HG03558 (cell line): ENCODE measurements around the gene SLC6A1.

Experiments used
- ATAC-seq: cut with Tn5 transposase; IDR thresholded peaks from one replicate; pipeline ENCODE4 v1.9.1; 2021; ENCODE audit warnings: moderate number of reproducible peaks; ENCODE audit not compliant: unreplicated experiment; ENCODE audit errors: extremely low read depth

Gene SLC6A1

GRCh38 chr3:10992017-10992942, at the start of gene SLC6A1:
TSS of gene SLC6A1 (plus strand) at chr3:10992748. CDS start at chr3:11017212, 24,464 bp downstream.
- no peak for ATAC-seq

GRCh38 chr3:10944866-10945265, 47.7 kb upstream of the SLC6A1 start:
- ATAC-seq: no peak

DNA sequence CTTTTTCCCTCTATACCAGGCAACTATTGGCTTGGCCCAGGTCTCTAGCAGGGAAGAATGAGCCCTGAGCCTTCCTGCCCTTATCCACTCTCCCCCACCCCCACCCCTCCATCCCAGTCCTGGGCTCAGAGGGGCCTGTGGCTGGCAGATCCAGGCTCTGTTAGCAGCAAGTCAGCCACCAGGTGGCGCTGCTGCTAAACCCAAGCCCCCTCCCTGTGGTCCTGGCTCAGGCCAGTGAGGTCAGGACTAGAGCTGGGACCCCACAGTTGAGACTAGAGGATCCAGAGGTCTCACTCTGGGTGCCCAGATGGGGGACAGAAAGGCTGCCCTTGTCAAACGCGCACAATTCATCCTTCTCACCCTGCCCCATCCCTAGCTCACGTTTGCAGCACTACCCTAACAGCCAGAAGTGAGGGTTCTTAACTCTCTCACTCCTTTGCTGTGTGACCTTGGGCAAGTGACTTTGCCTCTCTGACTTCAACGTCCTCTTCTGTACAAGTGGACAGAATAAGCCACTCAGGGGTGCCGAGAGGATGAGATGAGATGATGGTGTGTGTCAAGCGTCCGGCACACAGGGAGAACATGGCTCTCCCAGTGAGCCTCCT, 46.8 kb upstream of the SLC6A1 start:
- ATAC-seq: no peak

DNA sequence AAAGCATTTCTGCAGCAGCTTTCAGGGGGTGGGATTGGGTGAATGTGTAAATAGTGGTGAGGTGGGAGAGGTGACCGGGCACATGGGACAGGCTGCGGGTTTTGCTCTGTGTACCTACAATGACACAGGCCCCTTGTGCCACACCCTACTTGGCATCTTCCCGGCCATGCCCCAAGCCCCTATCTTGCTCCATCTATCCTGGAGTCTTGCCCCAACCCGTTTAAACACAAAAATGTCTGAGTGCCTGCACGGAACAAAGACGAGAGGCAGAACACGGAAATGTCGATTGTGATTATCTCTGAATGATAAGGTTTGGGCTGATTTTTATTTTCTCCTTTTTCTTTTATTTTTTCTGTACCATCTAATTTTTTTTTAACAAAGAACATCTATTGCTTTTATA, 46.0 kb upstream of the SLC6A1 start:
- no peak for ATAC-seq

GRCh38 chr3:10948326-10948725, 44.2 kb upstream of the SLC6A1 start:
- ATAC-seq: no peak

GRCh38 chr3:10949197-10949596, 43.4 kb upstream of the SLC6A1 start:
- ATAC-seq: no peak

- no peak for ATAC-seq
Observed at GRCh38 chr3:10950476-10951294, 41.9 kb upstream of the SLC6A1 start.

DNA sequence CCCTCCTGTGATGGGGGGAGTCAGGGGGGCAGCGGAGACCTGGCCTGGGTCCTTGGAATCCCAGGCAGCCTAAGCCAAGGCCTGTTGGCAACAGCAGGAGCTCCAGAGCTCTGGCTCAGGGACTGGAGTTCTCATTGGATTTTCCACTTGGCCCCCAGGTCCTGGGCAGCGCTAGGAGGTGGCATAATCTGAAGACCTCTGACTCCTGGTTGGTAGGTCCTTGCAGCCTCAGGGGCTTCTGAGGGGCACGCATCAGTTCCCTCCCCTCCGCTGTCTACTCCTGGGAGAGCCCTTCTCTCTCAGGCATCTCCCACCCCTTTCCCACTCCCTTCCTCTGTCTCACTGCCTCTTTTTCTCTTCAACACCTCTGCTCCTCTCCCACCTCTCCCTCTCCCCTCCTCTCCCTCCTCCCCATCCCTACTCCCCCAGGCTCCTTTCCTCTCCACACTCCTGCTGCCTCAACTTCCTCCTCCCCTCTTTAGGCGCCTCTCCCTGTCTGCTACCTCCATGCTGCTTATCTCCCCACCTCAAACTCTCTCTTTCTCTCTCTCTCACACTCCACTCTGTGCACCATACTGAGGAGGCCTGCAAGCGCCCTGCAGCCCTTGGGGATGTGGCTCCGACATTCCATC, 41.1 kb upstream of the SLC6A1 start:
- no peak for ATAC-seq

- ATAC-seq: no peak
Observed at GRCh38 chr3:10952525-10952924, 40.0 kb upstream of the SLC6A1 start.

DNA sequence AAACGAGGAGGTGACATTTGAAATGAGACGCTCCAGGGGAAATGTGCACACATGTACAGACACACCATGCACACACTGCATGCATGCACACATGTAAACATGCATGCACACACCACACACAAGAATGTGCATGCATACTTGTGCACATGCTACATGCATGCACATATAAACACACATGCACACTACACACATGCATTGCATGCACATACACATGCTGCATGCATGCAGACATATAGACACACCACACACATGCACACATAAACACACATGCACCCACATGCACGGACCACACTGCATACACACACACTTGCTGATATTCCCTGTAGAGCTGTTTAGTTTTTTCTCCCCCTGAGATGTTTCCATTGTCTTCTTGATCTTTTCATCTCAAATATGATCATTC, 37.8 kb upstream of the SLC6A1 start:
- no peak for ATAC-seq

GRCh38 chr3:10955711-10956453, 36.7 kb upstream of the SLC6A1 start:
- no peak for ATAC-seq

DNA sequence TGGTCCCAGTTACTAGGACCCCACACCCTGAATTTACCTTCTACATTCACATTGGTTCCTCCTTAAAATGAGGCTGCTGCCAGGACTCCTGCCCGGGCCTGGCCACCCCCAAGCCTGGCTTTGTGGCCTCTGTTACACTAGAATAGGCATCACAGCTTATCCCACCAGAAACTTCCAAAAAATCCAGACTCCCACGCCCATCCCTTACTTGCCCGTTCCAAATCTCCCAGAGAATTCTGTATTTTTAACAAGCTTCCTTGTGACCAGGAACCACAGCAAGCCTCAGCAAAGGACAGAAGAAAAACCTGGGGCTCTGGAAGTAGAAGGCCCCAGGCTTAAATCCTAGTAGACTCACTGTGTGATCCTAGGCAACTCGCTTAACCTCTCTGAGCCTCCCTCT, 36.0 kb upstream of the SLC6A1 start:
- ATAC-seq: no peak

DNA sequence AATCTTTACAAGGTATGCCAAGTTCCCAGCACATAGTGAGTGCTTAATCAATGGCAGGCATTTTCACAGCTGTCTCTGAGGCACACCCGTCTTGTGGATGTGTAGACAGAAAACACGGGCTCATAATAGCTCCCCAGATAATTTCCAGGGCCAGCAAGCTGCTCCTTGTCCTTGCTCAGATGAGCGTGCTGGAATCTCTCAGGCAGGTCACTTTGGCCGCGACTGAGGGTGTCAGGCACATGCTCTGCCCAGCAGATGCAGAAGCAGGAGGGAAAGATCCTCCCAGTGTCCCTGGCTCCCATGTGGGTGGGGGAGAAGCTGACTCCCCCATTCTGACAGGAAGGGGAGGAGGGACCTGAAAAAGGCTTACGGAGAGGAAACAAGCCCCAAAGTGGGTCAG, 35.6 kb upstream of the SLC6A1 start:
- no peak for ATAC-seq

DNA sequence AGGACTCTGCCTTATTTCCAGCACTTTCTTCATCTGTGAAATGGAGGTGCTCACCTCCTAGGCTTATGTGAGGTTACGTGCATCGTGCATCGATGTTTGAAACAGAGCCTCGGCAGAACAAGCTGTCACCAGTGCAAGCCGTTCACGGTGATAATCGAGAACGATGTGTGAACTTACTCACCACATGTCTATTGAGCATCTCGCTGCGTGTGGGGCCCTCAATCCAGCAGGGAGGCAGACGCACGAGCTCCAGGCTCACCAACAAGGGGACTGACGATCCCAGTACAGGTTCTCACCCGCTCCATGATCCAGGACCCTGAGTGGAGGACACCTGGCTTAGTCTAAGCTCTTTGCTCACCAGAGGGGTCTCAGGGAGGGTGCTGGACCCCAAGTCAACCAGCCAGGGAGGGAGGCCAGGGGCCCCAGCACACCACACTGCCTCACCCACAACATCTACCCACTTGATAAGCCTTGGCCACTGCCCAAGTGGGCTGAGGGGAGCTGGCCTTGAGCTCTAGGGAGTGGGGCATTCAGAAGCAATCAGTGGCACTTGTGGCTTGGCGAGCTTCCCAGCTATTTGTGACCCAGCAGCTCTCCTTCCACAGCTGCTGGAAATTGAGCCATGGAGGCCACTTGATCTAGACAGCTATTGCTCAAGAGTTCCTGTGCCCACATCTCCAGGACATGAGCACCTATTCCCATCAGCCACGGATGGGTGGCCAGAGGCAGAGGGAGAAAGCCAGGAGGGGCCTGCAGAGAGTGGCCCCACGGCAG, 34.4 kb upstream of the SLC6A1 start:
- no peak for ATAC-seq

DNA sequence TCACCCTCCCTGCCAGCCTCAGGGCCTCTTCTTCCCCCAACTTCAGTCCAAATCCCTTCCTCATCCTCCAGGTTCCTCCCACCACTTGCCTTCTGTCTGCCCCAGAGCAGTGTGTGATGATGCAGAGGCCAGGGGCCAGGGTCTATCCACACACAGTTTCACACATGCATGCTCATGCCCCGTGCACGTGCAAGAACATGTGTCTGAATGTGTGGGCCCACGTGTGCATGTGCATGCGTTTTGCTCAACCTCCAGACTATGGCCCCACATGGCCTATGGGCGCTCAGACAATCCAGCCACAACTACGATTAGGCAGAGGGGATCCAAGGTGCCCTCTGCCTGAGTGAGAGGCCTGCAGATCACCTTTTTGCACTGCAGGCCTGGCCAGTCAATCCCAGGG, 32.3 kb upstream of the SLC6A1 start:
- no peak for ATAC-seq

- no peak for ATAC-seq
Observed at GRCh38 chr3:10961921-10962320, 30.6 kb upstream of the SLC6A1 start.

GRCh38 chr3:10962481-10963036, 30.0 kb upstream of the SLC6A1 start:
- ATAC-seq: no peak

DNA sequence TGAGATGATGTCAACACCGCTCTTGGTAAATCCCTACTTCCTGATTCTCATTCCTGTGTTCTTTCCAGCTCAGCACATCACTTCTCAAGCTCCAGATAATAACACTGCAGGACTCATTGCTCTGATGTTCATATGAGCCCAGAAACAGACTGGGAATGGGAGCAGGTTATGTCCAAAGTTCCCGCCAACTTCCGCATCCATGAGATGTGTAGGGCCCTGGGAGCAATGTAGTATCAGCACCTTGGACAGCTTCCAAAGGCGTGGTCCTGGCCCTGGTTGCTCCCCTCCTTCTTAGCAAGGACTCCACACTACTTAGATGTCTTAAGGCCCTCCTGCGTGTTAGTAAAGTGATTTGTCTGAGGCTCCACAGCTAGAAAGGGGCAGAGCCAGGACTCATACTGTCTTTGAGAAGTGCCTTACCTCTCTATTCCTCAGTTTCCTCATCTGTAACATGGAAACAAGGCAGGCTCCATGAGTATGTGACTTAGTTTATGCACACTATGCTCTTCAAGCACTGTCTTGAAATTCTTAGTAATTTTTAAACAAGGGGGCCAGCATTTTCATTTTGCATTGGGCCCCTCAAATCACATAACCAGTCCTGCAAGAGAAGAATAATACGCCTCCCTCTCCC, 27.9 kb upstream of the SLC6A1 start:
- ATAC-seq: no peak
